Measurements from ENCODE around the gene KCNN4.

GRCh38 chr19:43731346-43731745 lies 49.4 kb downstream of the KCNN4 start:
- TF ChIP-seq CREB1 (IDR thresholded peaks at IDR 0.05) (no peak), CREB1 (CRISPR knock-in tag; IDR thresholded peaks at IDR 0.05) (no peak), SNAPC2 (CRISPR knock-in tag; IDR thresholded peaks at IDR 0.05) (no peak), FOXJ3 (CRISPR knock-in tag; IDR thresholded peaks at IDR 0.05; ENCODE audit: borderline replicate concordance) (no peak), CTCF (CRISPR knock-in tag; IDR thresholded peaks at IDR 0.05) (no peak), HMGA1 (CRISPR knock-in tag; conservative IDR thresholded peaks at IDR 0.05) (no peak), POLR2AphosphoS2 (IDR thresholded peaks at IDR 0.05; ENCODE audit: low read depth, low read length) (no peak), MAX (IDR thresholded peaks at IDR 0.05) (no peak), IRF9 (CRISPR knock-in tag; IDR thresholded peaks at IDR 0.05; ENCODE audit: borderline replicate concordance) (no peak), E2F1 (CRISPR knock-in tag; IDR thresholded peaks at IDR 0.05) (no peak), ZFP91 (CRISPR knock-in tag; IDR thresholded peaks at IDR 0.05; ENCODE audit: borderline replicate concordance) (no peak), GMEB1 (CRISPR knock-in tag; IDR thresholded peaks at IDR 0.05; ENCODE audit: borderline replicate concordance) (no peak), CHD2 (IDR thresholded peaks at IDR 0.05; ENCODE audit: low read depth, low read length) (no peak), POLR2A (IDR thresholded peaks at IDR 0.05; ENCODE audit: insufficient read depth in 1 of 2, low read depth in 2 of 2, low read length in 2 of 2) (no peak)
